HEK293 (cell line): ENCODE results near the gene KLF2.

Source experiments
- TRIM28 ChIP-seq: IDR thresholded peaks from 2 replicates; pipeline ENCODE4 v1.6.1; 2011; ENCODE audit warnings: low read length, control low read depth, borderline replicate concordance
- ZNF514 ChIP-seq: fragments of 450-650 bp; formaldehyde crosslinking; IDR thresholded peaks from 2 replicates; pipeline ENCODE4 v1.5.1; 2016; ENCODE audit warnings: missing biosample characterization, missing genetic modification characterization
- ZNF624 ChIP-seq: fragments of 450-650 bp; formaldehyde crosslinking; IDR thresholded peaks from 2 replicates; pipeline ENCODE4 v1.5.1; 2017; ENCODE audit warnings: missing biosample characterization, missing genetic modification characterization
- ZNF629 ChIP-seq: fragments of 450-650 bp; formaldehyde crosslinking; IDR thresholded peaks from 2 replicates; pipeline ENCODE4 v1.5.1; 2017; ENCODE audit warnings: missing biosample characterization, missing genetic modification characterization
- ZNF707 ChIP-seq: fragments of 450-650 bp; formaldehyde crosslinking; IDR thresholded peaks from 2 replicates; pipeline ENCODE4 v1.5.1; 2016; ENCODE audit warnings: missing biosample characterization, missing genetic modification characterization
- ZNF830 ChIP-seq: fragments of 450-650 bp; IDR thresholded peaks from 2 replicates; pipeline ENCODE4 v1.5.0; 2018; ENCODE audit warnings: missing biosample characterization, missing genetic modification characterization, low read depth, mild to moderate bottlenecking, moderate library complexity
- TF ChIP-seq, protein P1 (sequence below): fragments of 450-650 bp; formaldehyde crosslinking; IDR thresholded peaks from 2 replicates; pipeline ENCODE4 v1.5.1; 2016; ENCODE audit warnings: missing biosample characterization, missing genetic modification characterization, low read depth
- TF ChIP-seq, protein P2 (sequence below): fragments of 450-650 bp; formaldehyde crosslinking; IDR thresholded peaks from 2 replicates; pipeline ENCODE4 v1.5.1; 2016; ENCODE audit warnings: missing biosample characterization, missing genetic modification characterization
- TF ChIP-seq, protein P3 (sequence below): fragments of 450-650 bp; formaldehyde crosslinking; IDR thresholded peaks from 2 replicates; pipeline ENCODE4 v1.5.1; 2017; ENCODE audit warnings: missing biosample characterization, missing genetic modification characterization
- TF ChIP-seq, protein P4 (sequence below): sonication (generic); formaldehyde crosslinking; IDR thresholded peaks from 2 replicates; pipeline ENCODE4 v1.8.1; 2022; ENCODE audit warnings: mild to moderate bottlenecking, moderate library complexity, missing genetic modification reagents

DNA sequence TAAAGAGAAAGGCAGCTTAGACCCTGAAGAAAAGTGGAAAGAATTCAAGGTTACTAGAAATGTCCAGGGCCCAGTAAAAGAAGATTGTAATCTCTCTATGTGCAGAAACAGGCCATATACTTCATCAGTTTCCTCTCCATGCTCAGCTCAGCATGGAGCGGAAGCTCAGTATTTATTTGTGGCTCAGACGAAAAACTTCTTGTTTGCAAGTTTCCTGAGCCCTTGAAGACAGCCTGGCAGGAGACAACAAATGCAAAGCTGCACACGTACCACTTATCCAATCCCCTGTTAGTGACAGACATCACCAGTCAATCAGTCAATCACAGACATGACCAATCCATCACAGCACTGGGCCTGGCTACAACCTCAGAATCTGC, 8.1 kb upstream of the KLF2 start:
- TF ChIP-seq, protein P1, sequence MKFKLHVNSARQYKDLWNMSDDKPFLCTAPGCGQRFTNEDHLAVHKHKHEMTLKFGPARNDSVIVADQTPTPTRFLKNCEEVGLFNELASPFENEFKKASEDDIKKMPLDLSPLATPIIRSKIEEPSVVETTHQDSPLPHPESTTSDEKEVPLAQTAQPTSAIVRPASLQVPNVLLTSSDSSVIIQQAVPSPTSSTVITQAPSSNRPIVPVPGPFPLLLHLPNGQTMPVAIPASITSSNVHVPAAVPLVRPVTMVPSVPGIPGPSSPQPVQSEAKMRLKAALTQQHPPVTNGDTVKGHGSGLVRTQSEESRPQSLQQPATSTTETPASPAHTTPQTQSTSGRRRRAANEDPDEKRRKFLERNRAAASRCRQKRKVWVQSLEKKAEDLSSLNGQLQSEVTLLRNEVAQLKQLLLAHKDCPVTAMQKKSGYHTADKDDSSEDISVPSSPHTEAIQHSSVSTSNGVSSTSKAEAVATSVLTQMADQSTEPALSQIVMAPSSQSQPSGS (tag by site-specific recombination), result no peak
- TF ChIP-seq ZNF707 (tag by site-specific recombination), result no peak
- no peak for TF ChIP-seq ZNF514 (tag by site-specific recombination)
- TF ChIP-seq ZNF624, result no peak
- no peak for TF ChIP-seq TRIM28
- TF ChIP-seq, protein P2, sequence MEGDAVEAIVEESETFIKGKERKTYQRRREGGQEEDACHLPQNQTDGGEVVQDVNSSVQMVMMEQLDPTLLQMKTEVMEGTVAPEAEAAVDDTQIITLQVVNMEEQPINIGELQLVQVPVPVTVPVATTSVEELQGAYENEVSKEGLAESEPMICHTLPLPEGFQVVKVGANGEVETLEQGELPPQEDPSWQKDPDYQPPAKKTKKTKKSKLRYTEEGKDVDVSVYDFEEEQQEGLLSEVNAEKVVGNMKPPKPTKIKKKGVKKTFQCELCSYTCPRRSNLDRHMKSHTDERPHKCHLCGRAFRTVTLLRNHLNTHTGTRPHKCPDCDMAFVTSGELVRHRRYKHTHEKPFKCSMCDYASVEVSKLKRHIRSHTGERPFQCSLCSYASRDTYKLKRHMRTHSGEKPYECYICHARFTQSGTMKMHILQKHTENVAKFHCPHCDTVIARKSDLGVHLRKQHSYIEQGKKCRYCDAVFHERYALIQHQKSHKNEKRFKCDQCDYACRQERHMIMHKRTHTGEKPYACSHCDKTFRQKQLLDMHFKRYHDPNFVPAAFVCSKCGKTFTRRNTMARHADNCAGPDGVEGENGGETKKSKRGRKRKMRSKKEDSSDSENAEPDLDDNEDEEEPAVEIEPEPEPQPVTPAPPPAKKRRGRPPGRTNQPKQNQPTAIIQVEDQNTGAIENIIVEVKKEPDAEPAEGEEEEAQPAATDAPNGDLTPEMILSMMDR (tag by site-specific recombination), result no peak
- TF ChIP-seq ZNF830 (tag by site-specific recombination), result no peak
- TF ChIP-seq, protein P3, sequence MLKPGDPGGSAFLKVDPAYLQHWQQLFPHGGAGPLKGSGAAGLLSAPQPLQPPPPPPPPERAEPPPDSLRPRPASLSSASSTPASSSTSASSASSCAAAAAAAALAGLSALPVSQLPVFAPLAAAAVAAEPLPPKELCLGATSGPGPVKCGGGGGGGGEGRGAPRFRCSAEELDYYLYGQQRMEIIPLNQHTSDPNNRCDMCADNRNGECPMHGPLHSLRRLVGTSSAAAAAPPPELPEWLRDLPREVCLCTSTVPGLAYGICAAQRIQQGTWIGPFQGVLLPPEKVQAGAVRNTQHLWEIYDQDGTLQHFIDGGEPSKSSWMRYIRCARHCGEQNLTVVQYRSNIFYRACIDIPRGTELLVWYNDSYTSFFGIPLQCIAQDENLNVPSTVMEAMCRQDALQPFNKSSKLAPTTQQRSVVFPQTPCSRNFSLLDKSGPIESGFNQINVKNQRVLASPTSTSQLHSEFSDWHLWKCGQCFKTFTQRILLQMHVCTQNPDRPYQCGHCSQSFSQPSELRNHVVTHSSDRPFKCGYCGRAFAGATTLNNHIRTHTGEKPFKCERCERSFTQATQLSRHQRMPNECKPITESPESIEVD (tag by site-specific recombination), result no peak
- no peak for TF ChIP-seq ZNF629 (tag by site-specific recombination)
- TF ChIP-seq, protein P4, sequence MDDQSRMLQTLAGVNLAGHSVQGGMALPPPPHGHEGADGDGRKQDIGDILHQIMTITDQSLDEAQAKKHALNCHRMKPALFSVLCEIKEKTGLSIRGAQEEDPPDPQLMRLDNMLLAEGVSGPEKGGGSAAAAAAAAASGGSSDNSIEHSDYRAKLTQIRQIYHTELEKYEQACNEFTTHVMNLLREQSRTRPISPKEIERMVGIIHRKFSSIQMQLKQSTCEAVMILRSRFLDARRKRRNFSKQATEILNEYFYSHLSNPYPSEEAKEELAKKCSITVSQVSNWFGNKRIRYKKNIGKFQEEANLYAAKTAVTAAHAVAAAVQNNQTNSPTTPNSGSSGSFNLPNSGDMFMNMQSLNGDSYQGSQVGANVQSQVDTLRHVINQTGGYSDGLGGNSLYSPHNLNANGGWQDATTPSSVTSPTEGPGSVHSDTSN (CRISPR knock-in tag), result no peak
